Skin of body (tissue), 2 donors: ENCODE measurements around the gene HPCAL4. TPM values are rescaled to one million over a fixed set of nuclear protein-coding genes. Genes with fewer than 3 reads are reported as not detected.

Experiments used
- DNase-seq: peaks from one replicate; lab custom pipeline; 2025; lab: John Stamatoyannopoulos, UW
- total RNA-seq: library from RNA; depleted of rRNA; stranded (reverse); fragments of >200 nt; gene quantifications from one replicate; pipeline ENCODE4 v1.2.3, GENCODE V29; 2014

HPCAL4 gene
- total RNA-seq, 1 donor from 2014 or later = 0.20 TPM

GRCh38 chr1:39701049-39701439 lies 9.8 kb upstream of the HPCAL4 start:
- no peak for DNase-seq

DNA sequence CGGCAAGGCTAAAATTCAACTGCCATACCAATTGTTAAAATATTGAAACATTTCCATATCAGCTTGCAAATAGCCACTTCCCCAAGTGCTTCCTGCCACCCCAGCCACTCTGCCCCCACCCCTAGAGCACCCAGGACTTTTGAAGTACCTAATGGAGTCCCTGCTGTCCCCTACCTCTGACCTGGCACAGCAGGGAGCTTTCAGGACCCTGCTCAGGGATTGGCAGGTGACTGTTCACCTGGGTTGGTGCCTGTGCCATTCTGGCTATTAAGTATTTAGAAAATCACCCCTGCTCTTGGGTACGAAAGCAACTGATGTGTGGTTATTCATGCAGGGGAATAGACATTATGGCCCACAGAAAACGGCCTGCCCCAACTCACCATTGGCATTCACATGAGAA lies 9.1 kb upstream of the HPCAL4 start:
- no peak for DNase-seq

DNA sequence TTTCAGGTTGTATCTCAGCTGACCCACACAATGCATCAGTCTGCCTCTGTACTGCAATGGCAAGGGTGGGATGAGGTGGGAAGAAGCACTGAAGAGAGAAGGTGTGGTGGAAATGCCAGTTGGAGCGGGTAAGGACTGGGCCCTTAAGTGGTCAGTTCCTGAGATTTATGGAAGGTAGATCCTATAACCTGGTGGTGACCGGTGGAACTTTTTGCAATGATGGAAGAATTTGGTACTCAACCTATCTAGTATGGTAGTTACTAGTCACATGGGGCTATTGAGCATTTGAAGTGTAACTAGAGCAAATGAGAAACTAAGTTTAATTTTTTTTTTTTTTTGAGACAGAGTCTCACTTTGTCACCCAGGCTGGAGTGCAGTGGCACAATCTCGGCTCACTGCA lies 8.2 kb upstream of the HPCAL4 start:
- DNase-seq = no peak

- DNase-seq = no peak
Observed at GRCh38 chr1:39698568-39698967, 7.3 kb upstream of the HPCAL4 start.

DNA sequence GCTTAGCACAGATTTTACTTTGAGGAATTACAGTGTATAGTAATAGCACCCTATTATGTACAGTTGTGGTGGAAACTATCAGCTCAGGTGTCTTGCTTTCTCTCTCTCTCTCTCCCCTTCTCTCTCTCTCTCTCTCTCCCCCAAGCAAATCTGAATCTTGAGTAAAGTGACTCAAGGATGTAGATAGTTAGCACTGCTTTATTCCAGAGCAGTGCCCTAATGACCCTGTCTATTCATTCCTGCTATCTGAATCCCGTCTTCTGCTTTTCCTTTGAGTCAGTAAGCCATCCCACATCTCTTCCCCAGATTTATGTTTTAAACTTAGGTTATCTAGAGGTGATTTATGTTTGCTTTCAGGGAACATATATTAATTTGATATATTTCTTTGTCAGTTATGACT lies 5.2 kb upstream of the HPCAL4 start:
- no peak for DNase-seq

GRCh38 chr1:39695016-39695415 lies 3.8 kb upstream of the HPCAL4 start:
- no peak for DNase-seq

GRCh38 chr1:39694026-39694425 lies 2.8 kb upstream of the HPCAL4 start:
- DNase-seq = no peak

DNA sequence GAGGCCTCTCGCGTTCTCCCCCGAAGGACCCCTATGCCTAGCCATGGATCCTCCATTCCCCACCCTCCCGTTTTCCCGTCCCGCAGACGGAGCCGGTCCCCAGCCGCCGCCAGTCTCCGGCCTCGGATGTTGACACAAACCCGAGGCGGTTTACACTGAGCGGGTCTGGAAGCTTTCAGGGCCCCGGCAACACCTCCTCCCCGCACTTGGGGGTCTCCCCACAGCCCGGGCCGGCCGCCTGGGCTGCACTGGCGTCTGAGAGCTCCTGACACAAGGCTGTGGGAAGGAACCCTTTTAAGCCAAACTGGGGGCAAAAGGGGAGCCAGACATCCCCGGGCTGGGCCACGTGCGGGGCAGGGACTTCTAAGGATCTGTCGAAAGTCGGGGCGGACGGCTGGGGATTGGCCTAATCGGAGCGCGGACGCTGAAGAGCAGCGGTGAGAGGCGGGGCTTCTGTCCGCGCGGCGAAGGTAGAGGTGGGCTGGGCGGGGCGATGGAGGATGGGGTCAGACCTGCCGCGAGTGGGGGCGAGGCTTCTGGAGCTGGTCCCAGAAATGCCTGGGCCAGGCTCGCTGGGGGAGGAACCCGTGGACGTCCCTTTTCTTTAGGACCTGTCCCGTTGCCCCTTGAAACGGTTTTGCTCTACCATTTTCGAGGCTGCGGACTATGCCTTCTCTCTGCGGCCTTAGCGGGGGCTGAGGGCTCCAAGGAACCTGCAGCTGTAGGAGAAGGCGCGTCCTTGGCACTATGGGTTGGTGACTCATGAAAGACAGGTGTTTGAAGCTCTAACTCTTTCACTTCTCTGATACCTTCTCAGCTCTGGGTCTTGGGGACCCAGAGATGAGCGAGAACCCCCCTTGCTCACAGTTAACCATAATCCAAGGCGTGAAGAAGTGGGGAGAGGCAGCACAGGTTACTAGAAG lies 1.2 kb upstream of the HPCAL4 start:
- DNase-seq = no peak

- DNase-seq = no peak
Observed at GRCh38 chr1:39690794-39691382, 345 bp downstream of the HPCAL4 start.

- DNase-seq = no peak
Observed at GRCh38 chr1:39690225-39690624, 1.0 kb downstream of the HPCAL4 start.

GRCh38 chr1:39689635-39690034 lies 1.6 kb downstream of the HPCAL4 start:
- no peak for DNase-seq

- DNase-seq = no peak
Observed at GRCh38 chr1:39689214-39689613, 2.0 kb downstream of the HPCAL4 start.

DNA sequence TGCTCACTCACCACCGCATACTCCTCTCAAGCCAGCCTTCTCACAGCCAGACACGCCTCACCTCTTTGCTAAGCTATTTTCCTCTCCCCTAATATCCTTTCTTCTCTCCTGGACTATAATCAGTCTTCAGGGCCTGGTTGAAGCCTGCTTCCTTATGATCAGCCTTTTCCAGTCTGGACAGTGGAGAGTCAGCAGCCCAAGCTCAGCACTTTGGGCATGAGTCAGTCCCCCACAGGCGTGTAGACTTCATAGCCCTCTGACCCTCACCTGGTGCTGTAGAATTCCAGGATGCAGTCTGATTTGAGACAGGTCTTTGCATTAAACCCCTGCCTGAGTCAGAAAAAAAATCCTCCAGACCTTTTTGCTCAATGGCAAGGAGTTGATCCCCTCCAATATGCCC lies 2.5 kb downstream of the HPCAL4 start:
- no peak for DNase-seq

- no peak for DNase-seq
Observed at GRCh38 chr1:39687243-39687642, 4.0 kb downstream of the HPCAL4 start.

DNA sequence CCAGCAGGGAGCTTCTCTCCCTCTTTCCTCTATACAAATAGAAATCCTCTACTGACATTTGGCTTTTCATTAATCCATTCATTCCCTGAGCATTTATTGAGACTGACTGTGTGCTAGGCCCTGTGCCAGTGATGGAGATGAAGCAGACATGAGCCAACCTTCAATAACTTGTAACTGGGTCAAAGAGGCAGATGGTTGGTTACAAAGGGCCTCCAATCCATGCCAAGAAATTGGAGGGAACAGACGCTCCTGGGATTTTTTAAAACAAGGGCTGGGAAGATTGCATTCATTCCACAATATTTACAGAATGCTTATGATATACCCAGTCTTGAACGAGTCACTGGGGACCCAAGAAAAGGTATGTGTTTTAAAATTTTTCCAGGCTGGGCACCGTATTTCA lies 6.2 kb downstream of the HPCAL4 start:
- no peak for DNase-seq

DNA sequence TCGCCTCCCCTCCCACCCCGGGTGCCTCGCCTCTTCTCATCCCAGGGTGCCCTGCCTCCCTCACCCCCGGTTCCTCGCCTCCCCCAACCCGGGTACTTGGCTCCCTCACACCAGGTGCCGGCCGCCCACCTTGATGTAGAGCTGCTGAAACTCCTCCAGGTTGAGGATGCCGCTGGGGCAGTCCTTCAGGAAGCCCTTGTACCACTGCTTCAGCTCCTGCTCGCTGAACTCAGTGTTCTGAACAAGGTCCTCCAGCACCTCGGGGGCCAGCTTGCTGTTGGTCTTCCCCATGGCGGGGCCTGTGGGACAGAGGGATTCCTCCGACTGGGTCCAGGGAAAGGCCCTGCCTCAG lies 6.9 kb downstream of the HPCAL4 start:
- DNase-seq = no peak

- DNase-seq = no peak
Observed at GRCh38 chr1:39683591-39684312, 7.5 kb downstream of the HPCAL4 start.

DNA sequence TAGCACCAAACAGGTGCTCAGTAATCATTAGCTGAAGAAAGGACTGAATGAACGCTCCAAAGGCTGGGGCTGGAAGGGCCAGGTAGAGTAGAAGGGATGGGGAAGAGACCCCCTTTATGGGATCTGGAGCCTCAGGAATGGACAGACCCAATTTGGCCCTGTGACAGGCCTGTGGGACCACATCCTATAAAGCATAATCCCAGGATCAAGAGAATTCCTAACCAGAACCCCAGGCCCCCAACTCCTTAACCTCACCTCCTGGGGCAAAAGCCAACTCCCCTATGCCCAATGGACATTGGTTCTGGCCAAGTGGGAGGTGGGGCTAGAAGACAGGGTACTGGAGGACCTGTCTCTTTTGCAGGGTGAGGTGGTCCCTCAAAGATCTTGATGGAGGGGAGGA lies 9.2 kb downstream of the HPCAL4 start:
- DNase-seq = no peak

GRCh38 chr1:39681294-39681693 lies 9.9 kb downstream of the HPCAL4 start:
- DNase-seq = no peak

GRCh38 chr1:39680751-39681150 lies 10.5 kb downstream of the HPCAL4 start:
- DNase-seq = no peak

- no peak for DNase-seq
Observed at GRCh38 chr1:39679821-39680220, 11.4 kb downstream of the HPCAL4 start.

DNA sequence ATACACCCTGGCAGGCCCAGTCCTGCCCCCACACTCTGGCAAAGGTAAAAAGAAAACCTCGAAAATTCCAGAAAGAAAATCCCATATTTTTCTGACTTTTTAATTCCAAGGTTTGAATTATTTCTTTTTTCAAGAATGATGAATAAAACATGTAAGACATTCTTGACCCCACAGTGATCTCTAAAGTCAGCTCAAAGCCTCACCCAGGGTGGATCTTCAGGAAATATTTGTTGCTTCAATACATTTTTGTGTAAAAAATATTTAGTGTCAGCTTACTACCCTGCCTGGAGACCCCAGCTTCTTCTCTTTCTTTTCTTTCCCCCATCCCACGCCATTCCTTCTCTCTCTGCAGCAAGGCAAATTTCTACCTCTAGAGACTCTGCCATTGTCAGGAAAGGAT lies 12.3 kb downstream of the HPCAL4 start:
- DNase-seq = no peak

- DNase-seq = no peak
Observed at GRCh38 chr1:39677645-39678044, 13.6 kb downstream of the HPCAL4 start.
